ENCODE data around the gene FRMD5. TPM values are rescaled to one million over a fixed set of nuclear protein-coding genes. Genes with fewer than 3 reads are reported as not detected.
A peak's percentile ranks its signal among the peaks of the same experiment; 100 is the strongest.

The FRMD5 gene
- total RNA-seq, 1 donor from 2014 or later = 0.09 TPM

GRCh38 chr15:43968551-43968950 lies 226.5 kb downstream of the FRMD5 start:
- no peak overlapping the region for H3K4me3 Mint-ChIP-seq (ENCODE audit: low read depth)
- H3K9me3 Mint-ChIP-seq = no peaks in the 10 kb centered on the region
- H3K27ac Mint-ChIP-seq = no peak overlapping the region
- peaks cover 10% of the 10 kb centered on the region for H3K27me3 Mint-ChIP-seq (ENCODE audit: low read depth)
- H3K36me3 Mint-ChIP-seq (ENCODE audit: low read depth) = no peaks in the 10 kb centered on the region
- no peak for DNase-seq (ENCODE audit: low spot score)
- intact Hi-C loops (cut with micrococcal nuclease) = no loop called here
- H3K4me1 Mint-ChIP-seq (ENCODE audit: low read depth) = peaks cover 6% of the 10 kb centered on the region

- no peak for DNase-seq (ENCODE audit: low spot score)
These were observed 228.4 kb downstream of the FRMD5 start for GRCh38 chr15:43966646-43967045.

DNA sequence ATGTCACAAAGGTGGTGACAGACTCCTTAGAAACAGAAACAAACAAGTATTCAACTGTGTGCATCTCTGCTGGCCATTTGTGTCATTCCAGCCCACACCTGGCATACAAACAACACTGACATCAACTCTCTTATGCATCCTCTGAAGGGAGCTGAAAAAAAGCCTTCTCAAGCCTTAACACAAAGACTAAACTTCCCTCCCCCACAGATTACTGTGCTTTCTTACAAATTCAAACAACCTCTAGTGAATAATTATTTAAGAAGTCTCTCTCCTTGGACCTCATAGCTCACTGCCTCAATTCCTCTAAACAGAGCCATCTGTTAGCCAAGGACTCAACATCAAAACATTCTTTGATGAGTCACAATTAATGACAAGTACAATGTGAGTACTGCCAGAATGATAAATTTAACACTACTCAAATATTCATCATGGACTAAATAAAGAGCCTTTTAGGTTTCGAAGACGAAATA lies 236.2 kb downstream of the FRMD5 start:
- Mint-ChIP-seq H3K4me3 (ENCODE audit: low read depth) (no peak overlapping the region), H3K4me1 (ENCODE audit: low read depth) (peaks cover 21% of the 10 kb centered on the region), H3K27me3 (ENCODE audit: low read depth) (peaks cover 9% of the 10 kb centered on the region), H3K36me3 (ENCODE audit: low read depth) (no peaks in the 10 kb centered on the region), H3K9me3 (no peaks in the 10 kb centered on the region), H3K27ac (no peak overlapping the region)
- DNase-seq (ENCODE audit: low spot score) = no peak
- intact Hi-C loops (cut with micrococcal nuclease) = no loop called here

More at GRCh38 chr15:43966646-43967045, 228.4 kb downstream of the FRMD5 start:
- no peaks in the 10 kb centered on the region for H3K9me3 Mint-ChIP-seq
- no peaks in the 10 kb centered on the region for H3K36me3 Mint-ChIP-seq (ENCODE audit: low read depth)
- H3K27me3 Mint-ChIP-seq (ENCODE audit: low read depth) = peaks cover 10% of the 10 kb centered on the region
- H3K4me3 Mint-ChIP-seq (ENCODE audit: low read depth) = no peak overlapping the region
- H3K4me1 Mint-ChIP-seq (ENCODE audit: low read depth) = peaks cover 6% of the 10 kb centered on the region
- no peak overlapping the region for H3K27ac Mint-ChIP-seq
- intact Hi-C loops (cut with micrococcal nuclease) = no loop called here

DNA sequence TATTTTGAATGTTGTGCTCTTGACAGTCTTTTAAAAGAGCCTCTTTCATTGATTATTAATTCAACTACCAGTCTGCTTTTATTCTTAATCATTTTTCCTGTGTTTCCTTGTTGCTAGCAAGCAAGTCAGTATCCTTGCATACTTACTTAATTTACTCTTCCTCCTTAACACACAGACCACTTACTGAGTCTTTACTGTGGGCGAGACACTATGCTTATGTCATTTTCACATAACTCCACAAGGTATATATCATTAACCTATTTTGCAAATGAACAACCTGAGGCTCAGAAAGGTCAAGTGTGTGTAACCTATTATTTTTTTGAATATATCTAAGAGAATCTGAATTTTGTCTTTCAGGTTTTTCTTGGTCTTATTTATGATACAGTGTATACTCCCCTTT lies 237.3 kb downstream of the FRMD5 start:
- Mint-ChIP-seq H3K27ac (no peak overlapping the region), H3K36me3 (ENCODE audit: low read depth) (no peaks in the 10 kb centered on the region), H3K27me3 (ENCODE audit: low read depth) (peaks cover 9% of the 10 kb centered on the region), H3K4me3 (ENCODE audit: low read depth) (no peak overlapping the region), H3K4me1 (ENCODE audit: low read depth) (peaks cover 27% of the 10 kb centered on the region), H3K9me3 (no peaks in the 10 kb centered on the region)
- intact Hi-C loops (cut with micrococcal nuclease) = no loop called here
- no peak for DNase-seq (ENCODE audit: low spot score)

DNA sequence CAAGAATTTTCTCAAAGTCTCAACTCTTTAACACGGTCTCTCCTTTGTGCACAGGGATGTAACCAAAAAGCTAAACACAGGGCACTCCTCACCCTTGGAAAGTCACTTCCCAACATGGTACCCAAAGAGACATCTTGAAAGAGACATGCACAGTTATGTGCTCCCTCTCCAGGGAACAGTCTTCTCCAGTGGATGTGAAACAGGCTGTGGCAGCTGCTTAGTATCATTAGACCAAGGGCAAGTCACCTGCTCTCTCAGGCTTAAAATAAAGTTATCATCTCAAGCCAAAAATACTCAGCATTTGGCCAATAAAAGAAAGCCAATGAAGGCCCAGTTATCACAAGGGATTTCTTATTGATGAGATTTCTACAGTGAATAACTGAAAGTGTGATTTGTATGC lies 239.9 kb downstream of the FRMD5 start:
- H3K4me3 Mint-ChIP-seq (ENCODE audit: low read depth) = no peak overlapping the region

DNA sequence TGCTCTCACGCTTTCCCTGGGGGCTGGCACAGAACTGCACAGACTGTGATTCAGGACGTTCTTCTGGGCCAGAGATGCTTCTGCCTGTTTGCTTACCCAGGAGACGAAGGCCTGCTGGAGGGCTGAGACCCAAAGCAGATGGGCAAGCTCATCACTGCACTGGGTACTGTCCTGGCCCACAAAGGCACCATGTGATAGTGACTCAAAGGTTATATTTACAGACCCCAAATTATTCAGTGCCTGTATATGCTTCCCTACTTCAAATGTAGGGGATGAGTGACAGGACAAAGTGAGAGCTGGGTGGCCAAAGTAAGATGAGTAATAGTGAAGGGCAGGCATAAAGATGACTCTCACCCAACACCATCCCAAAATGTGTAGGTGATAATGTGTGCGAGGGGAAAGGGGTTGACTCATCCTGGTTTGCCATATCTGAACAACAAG lies 240.9 kb downstream of the FRMD5 start:
- Mint-ChIP-seq H3K36me3 (ENCODE audit: low read depth) (no peaks in the 10 kb centered on the region), H3K27me3 (ENCODE audit: low read depth) (peaks cover 9% of the 10 kb centered on the region), H3K4me3 (ENCODE audit: low read depth) (no peak overlapping the region), H3K27ac (peak overlapping the region; percentile 78), H3K9me3 (no peaks in the 10 kb centered on the region), H3K4me1 (ENCODE audit: low read depth) (peaks cover 30% of the 10 kb centered on the region)
- intact Hi-C loops (cut with micrococcal nuclease) = loop anchor here (1.0 kb wide), 1 partner anchor 23 kb away; no protein-coding TSS in a partner anchor
- DNase-seq (ENCODE audit: low spot score) = no peak

More for the DNA sequence above, 239.9 kb downstream of the FRMD5 start:
- no peak for DNase-seq (ENCODE audit: low spot score)
- no peak overlapping the region for H3K27ac Mint-ChIP-seq
- H3K36me3 Mint-ChIP-seq (ENCODE audit: low read depth) = no peaks in the 10 kb centered on the region
- no peaks in the 10 kb centered on the region for H3K9me3 Mint-ChIP-seq
- H3K4me1 Mint-ChIP-seq (ENCODE audit: low read depth) = peaks cover 27% of the 10 kb centered on the region
- peaks cover 9% of the 10 kb centered on the region for H3K27me3 Mint-ChIP-seq (ENCODE audit: low read depth)
- intact Hi-C loops (cut with micrococcal nuclease) = no loop called here

DNA sequence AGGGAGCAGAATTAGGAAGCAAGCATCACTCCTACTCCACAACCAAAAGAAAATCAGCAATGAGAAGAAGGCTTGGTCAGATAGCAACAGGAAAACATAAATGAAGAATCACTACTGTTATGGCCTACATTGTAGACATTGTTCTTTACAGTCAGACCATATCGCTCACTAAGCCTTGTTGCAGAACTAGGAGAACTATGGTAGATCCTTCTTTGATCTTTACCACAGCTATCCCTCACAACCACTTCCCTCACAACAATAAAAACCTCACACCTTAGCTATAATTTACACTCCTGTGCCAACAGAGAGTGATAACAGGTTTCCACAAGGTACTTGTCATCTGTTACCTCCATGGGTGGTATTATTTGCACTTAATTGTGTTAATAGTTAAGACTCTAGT lies 241.7 kb downstream of the FRMD5 start:
- Mint-ChIP-seq H3K9me3 (no peaks in the 10 kb centered on the region), H3K4me3 (ENCODE audit: low read depth) (no peak overlapping the region), H3K27me3 (ENCODE audit: low read depth) (peaks cover 5% of the 10 kb centered on the region), H3K4me1 (ENCODE audit: low read depth) (peaks cover 35% of the 10 kb centered on the region), H3K27ac (no peak overlapping the region), H3K36me3 (ENCODE audit: low read depth) (no peaks in the 10 kb centered on the region)
- no peak for DNase-seq (ENCODE audit: low spot score)
- intact Hi-C loops (cut with micrococcal nuclease) = no loop called here

- H3K4me3 Mint-ChIP-seq (ENCODE audit: low read depth) = no peak overlapping the region
- peaks cover 32% of the 10 kb centered on the region for H3K4me1 Mint-ChIP-seq (ENCODE audit: low read depth)
- no peak for DNase-seq (ENCODE audit: low spot score)
- no peaks in the 10 kb centered on the region for H3K36me3 Mint-ChIP-seq (ENCODE audit: low read depth)
- H3K9me3 Mint-ChIP-seq = no peaks in the 10 kb centered on the region
- intact Hi-C loops (cut with micrococcal nuclease) = no loop called here
- no peak overlapping the region for H3K27ac Mint-ChIP-seq
- peaks cover 2% of the 10 kb centered on the region for H3K27me3 Mint-ChIP-seq (ENCODE audit: low read depth)
These were observed 244.5 kb downstream of the FRMD5 start for GRCh38 chr15:43950531-43950930.

GRCh38 chr15:43948691-43949325 lies 246.3 kb downstream of the FRMD5 start:
- H3K4me1 Mint-ChIP-seq (ENCODE audit: low read depth) = peaks cover 22% of the 10 kb centered on the region
- no peaks in the 10 kb centered on the region for H3K9me3 Mint-ChIP-seq
- peak overlapping the region; percentile 46 for H3K27ac Mint-ChIP-seq
- peaks cover 2% of the 10 kb centered on the region for H3K27me3 Mint-ChIP-seq (ENCODE audit: low read depth)
- no peak overlapping the region for H3K4me3 Mint-ChIP-seq (ENCODE audit: low read depth)
- intact Hi-C loops (cut with micrococcal nuclease) = no loop called here
- DNase-seq (ENCODE audit: low spot score) = no peak
- H3K36me3 Mint-ChIP-seq (ENCODE audit: low read depth) = no peaks in the 10 kb centered on the region

DNA sequence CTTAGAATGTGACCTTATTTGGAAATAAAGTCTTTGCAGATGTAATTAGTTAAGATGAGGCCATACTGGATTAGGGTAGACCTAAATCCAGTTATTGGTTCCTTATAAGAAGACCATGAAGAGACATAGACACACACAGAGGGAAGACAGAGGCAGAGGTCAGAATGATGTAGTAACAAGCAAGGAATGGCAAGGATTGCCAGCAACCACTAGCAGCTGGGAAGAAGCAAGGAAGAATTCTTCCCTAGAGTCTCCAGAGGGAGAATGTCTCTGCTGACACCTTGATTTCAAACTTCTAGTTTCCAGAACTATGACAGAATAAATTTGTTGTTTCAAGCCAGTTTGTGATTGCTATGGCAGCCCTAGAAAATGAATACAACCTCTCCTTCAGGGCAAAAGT lies 251.6 kb downstream of the FRMD5 start:
- H3K36me3 Mint-ChIP-seq (ENCODE audit: low read depth) = no peaks in the 10 kb centered on the region
- H3K9me3 Mint-ChIP-seq = no peaks in the 10 kb centered on the region
- intact Hi-C loops (cut with micrococcal nuclease) = loop anchor here (5.0 kb wide), 1 partner anchor 34 kb away; no protein-coding TSS in a partner anchor
- H3K27ac Mint-ChIP-seq = no peak overlapping the region
- peaks cover 10% of the 10 kb centered on the region for H3K27me3 Mint-ChIP-seq (ENCODE audit: low read depth)
- no peak overlapping the region for H3K4me3 Mint-ChIP-seq (ENCODE audit: low read depth)
- peaks cover 6% of the 10 kb centered on the region for H3K4me1 Mint-ChIP-seq (ENCODE audit: low read depth)
- DNase-seq (ENCODE audit: low spot score) = no peak

GRCh38 chr15:43942194-43942593 lies 252.9 kb downstream of the FRMD5 start:
- peaks cover 1% of the 10 kb centered on the region for H3K4me1 Mint-ChIP-seq (ENCODE audit: low read depth)
- H3K27me3 Mint-ChIP-seq (ENCODE audit: low read depth) = peaks cover 10% of the 10 kb centered on the region
- no peak overlapping the region for H3K27ac Mint-ChIP-seq
- intact Hi-C loops (cut with micrococcal nuclease) = loop anchor here (5.0 kb wide), 1 partner anchor 35 kb away; no protein-coding TSS in a partner anchor
- DNase-seq (ENCODE audit: low spot score) = no peak
- no peaks in the 10 kb centered on the region for H3K36me3 Mint-ChIP-seq (ENCODE audit: low read depth)
- H3K9me3 Mint-ChIP-seq = no peaks in the 10 kb centered on the region
- H3K4me3 Mint-ChIP-seq (ENCODE audit: low read depth) = no peak overlapping the region

- Mint-ChIP-seq H3K27ac (no peak overlapping the region), H3K4me1 (ENCODE audit: low read depth) (peaks cover 1% of the 10 kb centered on the region), H3K4me3 (ENCODE audit: low read depth) (no peak overlapping the region), H3K9me3 (no peaks in the 10 kb centered on the region), H3K36me3 (ENCODE audit: low read depth) (no peaks in the 10 kb centered on the region), H3K27me3 (ENCODE audit: low read depth) (peaks cover 12% of the 10 kb centered on the region)
- intact Hi-C loops (cut with micrococcal nuclease) = loop anchor here (5.0 kb wide), 1 partner anchor 36 kb away; no protein-coding TSS in a partner anchor
- no peak for DNase-seq (ENCODE audit: low spot score)
These were observed 253.5 kb downstream of the FRMD5 start for GRCh38 chr15:43941555-43941954.

DNA sequence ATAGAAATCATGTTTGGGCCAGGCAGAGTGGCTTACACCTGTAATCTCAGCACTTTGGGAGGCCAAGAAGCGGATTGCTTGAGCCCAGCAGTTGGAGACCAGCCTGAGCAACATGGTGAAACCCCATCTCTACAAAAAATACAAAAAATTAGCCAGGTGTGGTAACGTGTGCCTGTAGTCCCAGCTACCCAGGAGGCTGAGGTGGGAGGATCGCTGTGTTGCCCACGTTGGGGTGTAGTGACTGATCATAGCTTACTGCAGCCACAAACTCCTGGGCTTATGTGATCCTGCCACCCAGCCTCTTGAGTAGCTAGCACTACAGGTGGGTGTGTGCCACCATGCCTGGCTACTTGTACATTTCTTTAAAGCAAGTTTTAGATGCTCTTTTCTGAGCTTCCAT lies 254.0 kb downstream of the FRMD5 start:
- Mint-ChIP-seq H3K27me3 (ENCODE audit: low read depth) (peaks cover 11% of the 10 kb centered on the region), H3K27ac (no peak overlapping the region)

More for the DNA sequence above, 254.0 kb downstream of the FRMD5 start:
- no peaks in the 10 kb centered on the region for H3K9me3 Mint-ChIP-seq
- no peak for DNase-seq (ENCODE audit: low spot score)
- intact Hi-C loops (cut with micrococcal nuclease) = loop anchor here (5.0 kb wide), 1 partner anchor 36 kb away; no protein-coding TSS in a partner anchor
- no peaks in the 10 kb centered on the region for H3K36me3 Mint-ChIP-seq (ENCODE audit: low read depth)
- H3K4me3 Mint-ChIP-seq (ENCODE audit: low read depth) = no peak overlapping the region
- H3K4me1 Mint-ChIP-seq (ENCODE audit: low read depth) = peaks cover 1% of the 10 kb centered on the region
